Dedifferentiated amniotic fluid mesenchymal stem cell (primary cell): ENCODE data around the gene DSC2.
"Not testable (repeated sequence)": the region's sequence is repeated elsewhere in the genome, so short reads cannot be mapped to it uniquely, and the experiment has no call there.

Source experiments
- DNase-seq: peaks from one replicate; pipeline ENCODE4 v3.0.0-alpha.2; 2016; ENCODE audit errors: extremely low spot score

DSC2 gene

DNA sequence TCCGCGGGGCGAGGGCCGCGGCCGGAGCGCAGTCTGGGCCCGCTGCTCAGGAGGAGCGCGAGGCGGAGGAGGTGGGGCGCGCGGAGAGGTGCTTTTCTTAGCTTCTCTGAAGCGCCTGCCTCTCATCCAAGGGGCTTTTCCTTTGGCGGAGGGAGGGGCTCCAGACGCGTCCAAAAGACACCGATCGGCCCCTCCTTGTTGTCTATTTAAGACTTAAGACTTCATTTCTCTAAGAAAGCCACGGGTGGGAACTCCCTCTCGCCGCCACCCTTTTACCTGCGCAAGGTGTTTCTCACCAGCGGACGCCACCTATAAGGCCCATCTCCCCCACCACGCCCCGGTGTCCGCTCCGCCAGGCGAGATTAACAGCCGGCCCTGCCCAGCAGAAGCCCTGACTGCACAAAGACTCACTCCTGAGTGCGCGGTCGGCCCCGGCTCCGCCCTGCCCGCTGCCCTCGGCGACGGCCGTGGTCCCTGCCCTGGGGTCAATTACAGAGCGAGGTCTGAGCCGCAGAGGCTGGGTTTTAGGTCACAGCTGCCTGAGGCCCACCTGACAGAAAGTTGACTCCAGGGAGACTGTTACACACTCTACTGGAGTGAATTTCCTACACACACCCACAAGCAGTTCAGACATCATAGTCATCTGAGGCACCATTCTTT, at the start of gene DSC2:
Gene DSC2, minus strand, starts transcription at position 397 of the 660 bp plus-strand sequence. CDS start 450 bp downstream, outside the sequence.
- DNase-seq = no peak

DNA sequence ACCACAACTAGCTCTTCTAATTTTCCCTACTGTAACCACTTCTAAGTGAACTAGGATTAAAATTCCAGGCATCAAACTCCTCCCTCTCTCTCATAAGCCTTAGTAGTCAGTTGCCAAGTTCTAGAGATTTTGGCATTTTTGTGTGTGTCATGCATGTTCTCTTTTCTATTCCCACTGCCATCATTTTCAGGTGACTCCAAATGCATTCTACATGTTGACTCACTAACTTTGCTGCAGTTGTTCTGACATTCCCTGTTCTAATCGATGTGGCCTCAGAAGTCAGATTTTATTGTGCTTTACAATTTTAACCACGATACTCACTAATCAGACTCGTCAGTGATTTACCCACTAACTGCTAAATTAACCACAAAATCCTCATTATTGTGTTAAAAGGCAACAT, 47.1 kb upstream of the DSC2 start:
- no peak for DNase-seq

DNA sequence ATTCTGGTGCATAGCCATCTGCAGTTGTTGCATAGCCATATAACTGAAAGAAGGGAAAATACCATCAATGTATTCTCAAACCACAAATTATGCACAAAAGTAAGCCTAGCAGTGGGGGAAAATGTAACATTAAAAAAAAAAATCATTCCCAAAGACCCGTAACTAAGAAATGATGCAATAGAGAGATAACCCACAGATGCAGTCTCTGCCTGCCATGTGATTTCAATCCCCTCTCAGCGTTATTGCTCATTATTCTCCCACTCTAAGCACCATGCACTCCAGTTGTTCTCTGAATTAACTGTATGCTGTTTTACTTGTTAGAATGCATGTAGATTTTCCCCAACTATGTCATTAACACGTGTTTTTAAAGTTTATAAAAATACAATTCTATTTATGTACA, 46.4 kb upstream of the DSC2 start:
- no peak for DNase-seq

DNA sequence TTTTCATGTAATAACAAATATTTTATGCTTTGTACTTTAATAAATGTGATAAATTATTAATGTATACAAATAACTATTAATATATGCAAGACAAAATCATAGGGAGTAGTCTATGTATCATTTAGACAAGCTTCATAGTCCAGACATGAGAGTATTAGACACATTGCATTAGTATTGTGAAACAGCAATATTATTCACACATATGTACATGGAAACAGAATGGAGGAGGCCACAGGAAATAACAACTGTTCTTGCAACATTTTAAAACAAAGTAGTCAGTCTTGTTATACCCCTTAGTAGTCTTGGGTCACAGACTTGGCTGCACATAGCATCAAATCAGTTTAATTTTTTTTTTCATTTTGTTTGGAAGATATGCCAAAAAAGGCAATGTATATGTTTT, 44.6 kb upstream of the DSC2 start:
- no peak for DNase-seq

DNA sequence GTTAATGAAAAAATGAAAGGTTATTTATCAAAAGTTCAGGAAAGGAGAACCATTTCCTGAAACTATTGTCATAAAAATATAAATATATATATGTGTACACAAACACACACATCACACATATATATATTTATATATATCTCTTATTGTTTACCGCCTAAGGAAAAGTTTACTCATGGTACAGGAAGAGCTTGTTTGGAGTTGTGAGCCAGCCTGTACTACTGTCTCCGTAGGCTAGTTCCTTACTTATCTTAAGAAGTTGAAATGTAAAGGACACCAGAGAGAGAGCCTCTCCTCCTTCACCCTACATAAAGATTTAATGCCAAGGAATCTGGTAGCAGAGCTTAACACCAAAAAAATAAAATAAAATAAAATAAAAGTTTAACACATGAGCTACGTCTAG, 40.8 kb upstream of the DSC2 start:
- no peak for DNase-seq

DNA sequence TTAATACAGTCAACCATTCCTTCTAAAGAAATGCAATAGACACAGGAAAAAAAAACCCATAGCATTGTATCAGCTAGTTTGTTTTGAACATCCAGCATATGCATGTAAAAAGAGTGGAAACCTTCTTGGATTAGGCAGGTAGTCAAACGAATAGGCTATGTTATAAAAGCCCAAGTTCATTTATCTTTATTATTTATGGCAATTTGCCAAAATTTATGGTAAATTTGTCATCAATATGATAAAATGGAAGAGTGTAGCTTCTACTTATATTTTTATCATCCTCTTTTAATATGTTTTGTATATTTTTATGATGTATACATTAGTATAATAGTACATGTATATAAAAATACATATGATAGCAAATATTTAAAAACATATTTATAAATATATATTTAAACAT, 36.5 kb upstream of the DSC2 start:
- no peak for DNase-seq

DNA sequence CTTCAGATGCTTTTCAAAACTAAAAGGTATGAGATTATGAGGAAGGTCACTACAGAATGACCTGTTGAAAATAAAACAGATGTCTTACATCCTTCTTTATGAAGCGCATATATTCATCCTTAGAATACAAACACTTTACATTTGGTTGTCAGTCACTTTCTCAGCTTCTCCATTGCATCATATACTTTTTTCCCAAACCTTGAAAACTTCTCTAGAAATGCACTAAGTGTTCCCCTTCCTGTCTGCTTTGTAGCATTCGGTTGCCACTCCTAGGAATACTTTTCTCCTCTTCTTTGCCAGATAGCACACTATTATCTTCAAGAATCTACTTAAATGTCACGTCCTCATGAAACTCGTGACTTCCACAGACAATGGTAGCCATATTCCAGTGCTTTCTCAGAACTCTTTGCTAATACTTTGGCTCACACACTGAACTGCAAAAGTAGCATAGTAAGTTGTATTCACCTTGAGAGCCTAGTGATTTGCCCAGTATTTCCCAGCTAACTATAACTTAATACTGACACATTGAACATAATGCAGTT, 32.8 kb upstream of the DSC2 start:
- DNase-seq = no peak

DNA sequence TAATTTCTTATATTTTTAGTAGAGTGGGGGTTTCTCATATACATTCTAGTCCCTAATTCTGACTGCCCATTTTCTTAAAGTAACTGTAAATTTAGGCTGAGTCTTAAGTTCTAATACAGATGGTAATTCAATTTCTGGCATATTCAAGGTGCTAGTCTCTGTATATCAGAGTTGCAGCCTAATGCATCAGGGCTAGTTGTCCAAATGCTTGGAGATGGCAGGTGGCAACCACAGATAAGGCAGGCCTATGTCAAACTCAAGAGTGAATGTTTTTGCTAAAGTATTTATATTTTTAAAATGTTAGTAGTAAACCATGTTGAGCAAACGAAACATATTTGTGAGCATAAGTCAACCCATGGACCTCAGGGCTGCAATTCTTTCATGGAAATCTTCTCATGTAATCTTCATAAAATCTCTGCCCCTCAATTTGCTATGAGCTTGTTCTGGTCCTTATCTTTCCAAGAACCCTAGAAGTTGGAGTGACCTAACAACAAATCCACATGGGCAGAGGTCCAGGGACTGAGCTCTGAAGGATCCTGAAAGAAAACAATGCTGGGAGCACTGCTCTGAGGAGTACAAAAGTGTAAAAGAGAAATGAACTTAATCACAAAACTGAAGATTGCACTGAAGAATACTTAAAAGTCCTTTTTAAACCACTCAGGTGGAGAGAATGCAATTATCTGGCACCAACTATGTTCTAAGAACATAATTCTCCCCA, 27.3 kb upstream of the DSC2 start:
- no peak for DNase-seq

DNA sequence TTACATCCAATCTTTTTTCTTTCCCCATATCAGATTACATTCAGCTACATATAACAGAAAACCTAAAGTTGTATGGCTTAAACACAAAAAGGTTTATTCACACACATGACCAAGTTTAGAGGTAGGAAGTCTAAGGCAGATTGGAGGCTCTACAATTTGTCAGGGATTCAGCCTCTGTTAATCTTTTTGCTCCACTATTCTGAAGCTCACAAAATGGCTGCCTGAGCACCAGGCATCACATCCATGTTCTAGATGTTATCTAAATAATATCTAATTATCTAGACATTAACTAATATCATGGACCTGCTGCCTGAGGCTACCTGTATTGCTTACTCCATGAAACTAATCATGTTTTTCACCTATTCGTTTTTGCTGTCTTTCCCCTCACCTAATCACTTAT, 23.7 kb upstream of the DSC2 start:
- no peak for DNase-seq

DNA sequence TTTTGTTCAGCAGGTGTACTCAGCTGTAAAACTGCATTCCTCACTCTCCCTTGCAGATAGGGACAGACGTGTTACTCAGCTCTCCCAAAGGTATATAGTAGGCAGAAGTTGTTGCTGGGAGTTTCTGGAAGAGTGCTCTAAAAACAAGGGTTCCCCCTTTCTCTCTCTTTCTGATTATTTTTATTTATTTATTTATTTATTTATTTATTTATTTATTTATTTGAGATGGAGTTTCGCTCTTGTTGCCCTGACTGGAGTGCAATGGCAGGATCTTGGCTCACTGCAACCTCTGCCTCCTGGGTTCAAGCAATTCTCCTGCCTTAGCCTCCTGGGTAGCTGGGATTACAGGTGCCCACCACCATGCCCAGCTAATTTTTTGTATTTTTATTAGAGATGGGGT, 20.9 kb upstream of the DSC2 start:
- DNase-seq = not testable (repeated sequence)

DNA sequence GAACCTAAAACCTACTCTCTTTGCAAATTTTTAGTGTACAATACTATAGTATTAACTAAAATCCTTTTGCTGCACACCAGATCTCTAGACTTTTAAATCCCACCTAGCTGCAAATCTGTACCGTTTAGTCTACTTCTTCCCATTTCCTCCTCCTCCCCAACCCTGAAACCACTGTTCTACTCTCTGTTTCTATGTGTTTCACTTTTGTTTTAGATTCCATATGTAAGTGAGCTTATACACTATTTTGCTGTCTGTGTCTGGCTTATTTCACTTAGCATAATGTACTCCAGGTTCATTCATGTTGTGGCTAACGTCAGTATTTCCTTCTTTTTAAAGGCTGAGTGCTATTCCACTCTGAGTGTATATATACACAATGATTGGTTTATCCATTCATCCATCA, 18.4 kb upstream of the DSC2 start:
- DNase-seq = no peak

DNA sequence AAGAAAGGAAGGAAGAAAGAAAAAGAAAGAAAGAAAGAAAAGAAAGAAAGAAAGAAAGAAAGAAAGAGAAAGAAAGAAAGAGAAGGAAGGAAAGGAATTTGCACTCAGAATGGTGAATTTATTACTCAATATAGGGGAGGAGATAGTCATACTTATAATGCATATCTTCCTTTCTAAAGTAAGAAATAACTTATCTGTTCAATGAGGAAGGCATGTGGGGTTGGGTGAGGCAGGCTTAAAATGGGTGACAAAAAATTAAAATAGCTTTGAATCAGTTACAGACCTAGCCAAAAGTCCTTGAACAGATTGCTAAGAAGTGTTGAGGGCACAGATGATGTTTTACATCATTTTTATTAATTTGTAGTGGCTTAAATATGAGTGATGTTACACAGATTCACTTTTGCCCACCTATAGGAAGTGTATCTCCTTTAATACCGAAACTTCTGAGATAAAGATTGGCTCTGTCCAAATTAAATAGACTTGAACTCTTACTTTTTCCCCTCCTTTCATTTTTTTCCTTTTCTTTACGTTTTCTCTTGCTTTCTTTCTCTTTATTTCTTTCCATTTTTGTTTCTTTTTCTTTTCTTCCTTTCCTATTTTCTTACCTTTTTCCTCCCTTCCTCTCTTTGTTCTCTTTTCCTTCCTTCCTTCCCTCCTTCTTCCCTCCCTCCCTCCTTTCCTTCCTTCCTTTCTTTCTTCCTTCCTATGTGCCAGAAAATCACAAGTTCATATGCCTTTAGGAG, 14.8 kb upstream of the DSC2 start:
- DNase-seq = no peak

DNA sequence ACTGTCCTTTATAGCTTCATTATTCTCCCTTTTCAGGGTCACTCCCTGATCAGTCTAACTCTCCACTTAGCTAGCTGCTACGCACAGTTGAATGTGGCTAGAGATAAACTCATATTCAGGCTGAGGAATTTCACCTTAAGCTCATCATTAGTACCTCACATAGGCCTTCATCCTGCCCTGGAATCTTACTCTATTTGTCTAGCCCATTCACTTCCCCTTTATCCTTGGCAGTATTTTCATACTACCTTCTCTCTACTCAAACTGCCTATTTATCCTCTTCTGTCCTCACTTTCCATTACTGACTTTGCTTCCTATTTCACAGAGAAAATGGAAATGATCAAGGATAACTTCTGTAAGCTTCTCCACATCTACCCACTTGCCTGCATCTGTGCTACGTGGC, 10.6 kb upstream of the DSC2 start:
- no peak for DNase-seq

DNA sequence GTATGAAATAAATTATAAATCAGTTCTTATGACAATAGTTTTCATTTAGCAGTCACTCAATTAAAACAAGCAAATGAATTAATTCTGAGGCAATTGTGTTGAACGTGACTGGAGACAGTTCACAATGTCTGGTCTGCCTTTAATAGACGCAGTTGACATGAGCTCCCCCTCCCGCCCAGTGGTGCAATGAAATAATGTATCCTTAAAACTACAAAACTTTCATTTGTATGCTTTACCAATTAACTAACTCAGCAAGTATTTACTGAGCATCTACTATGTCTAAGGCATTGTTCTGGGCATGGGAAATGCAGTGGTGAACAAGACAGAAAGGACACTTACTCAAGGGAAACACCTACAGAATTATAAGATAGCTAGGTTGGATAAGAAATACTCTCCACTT, 3.5 kb upstream of the DSC2 start:
- DNase-seq = no peak

DNA sequence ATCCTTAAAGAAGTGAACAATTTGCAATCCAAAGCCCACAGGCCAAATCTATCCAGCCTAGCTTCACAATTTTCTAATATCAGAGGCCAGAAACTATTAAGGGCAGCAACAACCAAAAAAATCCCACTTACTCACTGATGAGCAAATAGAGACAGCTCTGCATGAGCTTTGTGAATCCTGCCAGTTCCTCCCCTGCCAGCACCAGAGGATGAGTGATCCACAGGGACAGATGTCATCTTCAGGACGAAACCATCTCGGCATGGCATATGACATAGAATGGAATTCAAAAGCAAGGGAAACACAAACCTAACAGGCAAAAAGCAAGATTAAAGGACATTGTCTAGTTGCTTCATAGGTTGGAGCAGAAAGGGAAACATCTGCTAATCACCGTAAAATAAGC, 2.2 kb upstream of the DSC2 start:
- no peak for DNase-seq

DNA sequence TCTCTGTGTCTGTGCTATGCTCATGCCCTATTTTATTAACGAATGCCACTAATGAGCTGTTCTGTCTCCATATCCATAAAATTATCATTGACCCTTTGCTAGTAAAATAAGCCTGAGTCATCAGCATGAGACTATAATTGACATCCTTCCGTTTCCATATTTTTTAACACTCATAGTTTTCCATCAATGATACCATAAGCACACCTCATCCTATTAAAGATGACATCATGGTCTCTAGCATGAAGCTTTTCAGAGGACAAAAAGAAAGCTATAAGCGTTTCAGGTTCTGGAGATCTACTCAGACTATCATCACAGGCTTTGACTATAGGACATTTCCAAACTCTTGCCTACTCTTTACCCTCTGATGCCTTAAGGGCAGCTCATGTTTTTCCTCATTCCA, 1.2 kb upstream of the DSC2 start:
- DNase-seq = no peak

DNA sequence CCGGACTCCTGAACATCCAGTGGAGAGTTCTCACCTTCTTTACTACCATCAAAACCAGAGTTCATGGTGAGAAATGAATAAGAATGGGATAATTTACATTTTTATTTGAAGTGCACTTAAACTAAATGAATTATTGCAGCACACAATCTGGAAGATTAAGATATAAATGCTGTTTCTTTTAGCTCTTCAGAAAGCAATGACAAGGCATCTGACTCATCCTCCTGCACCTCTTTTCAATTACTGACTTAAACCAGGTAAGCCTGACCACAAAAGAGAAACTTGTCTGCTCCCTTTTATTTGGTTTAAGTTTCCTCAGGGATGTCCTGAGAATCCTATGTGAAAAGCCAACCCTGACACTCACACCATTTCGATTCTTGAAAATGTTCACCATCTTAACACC, 720 bp upstream of the DSC2 start:
- DNase-seq = no peak

DNA sequence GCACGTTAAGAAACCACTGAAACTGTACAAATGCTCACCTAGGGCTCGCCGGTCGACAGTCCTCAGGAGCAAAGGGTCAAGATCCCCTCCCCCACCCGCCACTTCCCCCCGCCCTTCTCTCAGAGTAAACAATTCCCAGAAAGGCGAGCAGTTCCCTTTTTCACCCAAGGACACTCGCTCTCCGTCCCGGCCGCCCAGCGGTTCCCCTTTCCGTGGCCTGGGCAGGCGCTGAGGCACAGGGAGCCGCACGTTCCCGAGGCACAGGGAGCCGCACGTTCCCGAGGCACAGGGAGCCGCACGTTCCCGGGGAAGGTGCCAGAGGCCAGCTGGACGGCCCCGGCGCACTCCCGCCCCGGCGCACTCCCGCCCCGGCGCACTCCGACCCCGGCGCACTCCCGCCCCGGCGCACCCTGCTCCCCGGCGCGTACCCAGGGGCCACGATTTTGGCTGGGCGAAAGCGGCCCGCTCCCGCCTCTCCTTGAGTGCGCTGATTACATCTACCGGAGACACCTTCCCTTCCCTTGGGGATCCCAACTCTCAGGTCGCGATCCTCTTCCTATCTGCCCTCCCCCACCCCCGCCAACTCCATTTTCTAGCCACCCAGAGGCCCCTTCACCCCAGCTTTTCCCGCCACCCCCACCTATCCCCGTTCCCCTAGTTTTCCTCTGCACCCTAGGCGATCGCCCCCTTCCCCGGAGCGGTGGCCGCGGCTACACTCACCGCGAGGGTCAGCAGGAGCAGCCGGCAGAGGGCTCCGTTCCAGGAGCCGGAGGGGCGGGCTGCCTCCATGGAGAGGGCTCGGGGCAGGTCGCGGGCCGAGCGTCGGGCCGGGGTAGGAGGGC, 817 bp downstream of the DSC2 start:
- DNase-seq = no peak

DNA sequence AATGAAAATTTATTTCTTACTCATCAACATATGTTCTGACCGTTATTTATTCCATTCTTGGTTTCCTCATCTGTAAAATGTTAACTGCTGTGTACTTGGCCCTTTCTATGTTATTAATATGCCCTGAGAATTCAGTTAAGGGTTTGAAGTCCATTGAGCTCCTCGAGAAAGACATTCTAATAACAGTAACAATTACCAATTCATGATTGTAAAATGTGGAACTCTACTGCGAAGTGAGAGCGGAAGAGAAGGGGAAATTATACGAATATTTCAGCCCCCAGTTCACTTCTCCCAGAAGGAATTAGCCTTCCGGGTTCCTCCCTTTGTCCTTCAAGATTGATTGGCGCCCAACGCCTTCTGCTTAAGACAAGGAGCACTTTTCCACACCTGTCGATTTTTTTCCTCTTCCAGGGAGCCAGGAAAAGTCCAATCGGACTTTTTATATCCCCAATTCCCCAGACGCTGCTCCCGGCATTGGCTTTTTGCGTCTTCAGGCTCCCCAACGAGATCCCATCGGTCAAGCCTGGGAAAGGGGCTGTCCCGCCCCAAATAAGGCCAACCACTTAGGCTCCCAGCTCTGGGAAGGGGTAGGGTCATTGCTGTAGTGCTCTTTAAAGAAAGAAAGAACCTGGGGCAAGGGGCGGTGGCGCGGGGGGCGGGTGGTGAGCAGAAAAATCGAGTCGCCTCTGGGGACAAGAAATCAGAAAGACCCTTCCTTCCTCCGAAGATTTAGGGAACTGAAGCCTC, 1.6 kb downstream of the DSC2 start:
- no peak for DNase-seq

DNA sequence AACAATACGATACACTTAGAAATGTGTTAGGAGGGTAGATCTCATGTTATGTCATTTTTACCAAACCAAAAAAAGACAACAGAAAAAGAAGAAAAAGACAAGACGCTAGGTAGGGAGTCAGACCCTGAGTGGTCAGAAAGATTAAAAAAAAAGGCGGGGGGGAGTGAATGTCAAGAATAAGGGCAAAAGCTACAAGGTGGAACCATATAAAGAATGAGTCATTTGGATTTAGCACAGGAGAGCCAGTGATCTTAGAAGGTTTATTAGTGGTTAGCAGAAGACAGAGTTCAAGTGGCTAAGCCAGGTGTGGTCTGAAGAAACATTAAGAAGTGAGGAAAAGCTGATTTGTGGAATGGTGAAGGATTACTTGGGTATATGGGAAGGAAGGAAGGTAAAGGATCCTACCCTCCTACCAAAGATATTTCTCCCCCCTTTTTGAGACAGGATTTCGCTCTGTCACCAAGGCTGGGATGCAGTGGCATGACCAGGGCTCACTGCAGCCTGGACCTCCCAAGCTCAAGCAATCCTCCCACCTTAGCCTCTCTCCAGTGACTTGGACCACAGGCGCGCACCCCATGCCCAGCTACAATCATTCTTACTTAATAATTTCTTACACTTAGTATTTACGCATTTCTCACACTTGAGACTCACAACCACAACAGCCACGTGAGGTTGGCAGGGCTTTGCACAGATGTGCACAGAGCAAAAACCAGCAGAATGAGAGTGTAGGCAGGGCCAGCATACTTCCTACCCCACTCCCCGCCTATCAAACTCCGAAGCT, 2.6 kb downstream of the DSC2 start:
- no peak for DNase-seq
